Stomach (tissue), 4 donors: Measurements from ENCODE around the gene CORO2B.

Experiments used
- EP300 ChIP-seq: sonication (generic); formaldehyde crosslinking; IDR thresholded peaks from one replicate; pipeline ENCODE4 v1.6.1; 2017; ENCODE audit warnings: antibody characterized with exemption
- TF ChIP-seq, protein P1 (sequence below), 7 experiments: fragments of 450-650 bp in 4 of 7; fragments of 200-600 bp in 3 of 7; sonication (generic) in 3 of 7; IDR thresholded peaks; one replicate each; pipeline ENCODE4 v1.5.1; 2016 to 2019; ENCODE audit warnings: antibody characterized with exemption in 7 of 7, control low read depth in 2 of 7, mild to moderate bottlenecking in 1 of 7

DNA sequence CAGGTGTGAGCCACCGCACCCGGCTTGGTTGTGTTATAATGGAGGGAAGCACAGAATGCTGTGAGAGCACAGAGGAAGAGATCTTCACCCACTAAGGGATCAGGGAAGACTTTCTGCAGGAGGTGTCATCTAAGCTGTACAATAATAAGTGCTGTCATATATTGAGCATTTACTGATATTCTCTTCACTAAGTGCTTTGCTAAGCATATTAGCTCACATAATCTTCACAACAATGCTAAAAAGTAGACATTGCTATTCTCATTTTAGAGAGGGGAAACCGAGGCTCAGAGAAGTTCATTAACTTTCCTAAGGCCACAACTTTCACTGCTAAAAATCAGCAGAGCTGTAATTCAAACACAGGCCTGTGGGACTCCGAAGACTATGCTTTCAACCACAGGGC, 115.3 kb downstream of the CORO2B start:
- TF ChIP-seq, protein P1, sequence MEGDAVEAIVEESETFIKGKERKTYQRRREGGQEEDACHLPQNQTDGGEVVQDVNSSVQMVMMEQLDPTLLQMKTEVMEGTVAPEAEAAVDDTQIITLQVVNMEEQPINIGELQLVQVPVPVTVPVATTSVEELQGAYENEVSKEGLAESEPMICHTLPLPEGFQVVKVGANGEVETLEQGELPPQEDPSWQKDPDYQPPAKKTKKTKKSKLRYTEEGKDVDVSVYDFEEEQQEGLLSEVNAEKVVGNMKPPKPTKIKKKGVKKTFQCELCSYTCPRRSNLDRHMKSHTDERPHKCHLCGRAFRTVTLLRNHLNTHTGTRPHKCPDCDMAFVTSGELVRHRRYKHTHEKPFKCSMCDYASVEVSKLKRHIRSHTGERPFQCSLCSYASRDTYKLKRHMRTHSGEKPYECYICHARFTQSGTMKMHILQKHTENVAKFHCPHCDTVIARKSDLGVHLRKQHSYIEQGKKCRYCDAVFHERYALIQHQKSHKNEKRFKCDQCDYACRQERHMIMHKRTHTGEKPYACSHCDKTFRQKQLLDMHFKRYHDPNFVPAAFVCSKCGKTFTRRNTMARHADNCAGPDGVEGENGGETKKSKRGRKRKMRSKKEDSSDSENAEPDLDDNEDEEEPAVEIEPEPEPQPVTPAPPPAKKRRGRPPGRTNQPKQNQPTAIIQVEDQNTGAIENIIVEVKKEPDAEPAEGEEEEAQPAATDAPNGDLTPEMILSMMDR (IDR thresholded peaks at IDR 0.05), result no peak
- TF ChIP-seq EP300, result no peak
